ENCODE data around the gene TNFAIP3. TPM values are rescaled to one million over a fixed set of nuclear protein-coding genes. Genes with fewer than 3 reads are reported as not detected.

TNFAIP3 gene
- total RNA-seq, 4 donors from 2014 or later, result 21.0 to 54.3 (median 29.8) TPM

GRCh38 chr6:137824896-137825295 lies 42.2 kb upstream of the TNFAIP3 start:
- DNase-seq (ENCODE audit: extremely low spot score), result no peak
- Histone ChIP-seq H3K27ac (replicated peaks in 1 of 4) (peak overlapping the region; percentile 69 to 75 (median 72)), H3K4me3 (no peak overlapping the region), H3K9me3 (no peaks in the 10 kb centered on the region), H3K27me3 (no peaks in the 10 kb centered on the region), H3K4me1 (peaks cover 13 to 54% (median 49%) of the 10 kb centered on the region in 4 donors), H3K36me3 (no peaks in the 10 kb centered on the region)
- WGBS, result 44% methylated on average over 2 of the region's 2 CpGs
- intact Hi-C loops (cut with DNase I), result loop anchor here (5.0 kb wide), 1 partner anchor 42 kb away; the partner anchor contains the start of gene TNFAIP3
- TF ChIP-seq POLR2AphosphoS5 (IDR thresholded peaks at IDR 0.05) (no peak), CTCF (IDR thresholded peaks at IDR 0.05) (no peak), EP300 (IDR thresholded peaks at IDR 0.05) (no peak), POLR2A (IDR thresholded peaks at IDR 0.05; ENCODE audit: low read depth) (no peak)

GRCh38 chr6:137827411-137827940 lies 39.6 kb upstream of the TNFAIP3 start:
- WGBS, result 97% methylated on average over 5 of the region's 5 CpGs
- Histone ChIP-seq H3K4me1 (peaks cover 5 to 30% (median 26%) of the 10 kb centered on the region in 4 donors), H3K27ac (replicated peaks in 1 of 4) (no peak overlapping the region), H3K36me3 (no peaks in the 10 kb centered on the region), H3K4me3 (no peak overlapping the region), H3K27me3 (no peaks in the 10 kb centered on the region), H3K9me3 (no peaks in the 10 kb centered on the region)
- TF ChIP-seq POLR2A (IDR thresholded peaks at IDR 0.05; ENCODE audit: low read depth), result no peak
- no peak for TF ChIP-seq POLR2AphosphoS5 (IDR thresholded peaks at IDR 0.05)
- TF ChIP-seq CTCF (IDR thresholded peaks at IDR 0.05), result no peak
- no peak for TF ChIP-seq EP300 (IDR thresholded peaks at IDR 0.05)
- intact Hi-C loops (cut with DNase I), result no loop called here
- no peak for DNase-seq (ENCODE audit: extremely low spot score)

- no peak for DNase-seq (ENCODE audit: extremely low spot score)
These were observed 38.9 kb upstream of the TNFAIP3 start for GRCh38 chr6:137827977-137828810.

GRCh38 chr6:137829641-137830083 lies 37.4 kb upstream of the TNFAIP3 start:
- TF ChIP-seq CTCF (IDR thresholded peaks at IDR 0.05) (no peak), EP300 (IDR thresholded peaks at IDR 0.05) (no peak), POLR2A (IDR thresholded peaks at IDR 0.05; ENCODE audit: low read depth) (no peak), POLR2AphosphoS5 (IDR thresholded peaks at IDR 0.05) (no peak)
- intact Hi-C loops (cut with DNase I), result no loop called here
- peaks cover 0 to 8% (median 6%) of the 10 kb centered on the region in 4 donors for H3K4me1 ChIP-seq
- no peak overlapping the region for H3K4me3 ChIP-seq
- no peaks in the 10 kb centered on the region for H3K9me3 ChIP-seq
- H3K27me3 ChIP-seq, result no peaks in the 10 kb centered on the region
- DNase-seq (ENCODE audit: extremely low spot score), result no peak
- H3K27ac ChIP-seq (replicated peaks in 1 of 4), result no peak overlapping the region
- no peaks in the 10 kb centered on the region for H3K36me3 ChIP-seq
- WGBS, result 87% methylated on average over 4 of the region's 4 CpGs

More at GRCh38 chr6:137827977-137828810, 38.9 kb upstream of the TNFAIP3 start:
- Histone ChIP-seq H3K4me1 (peaks cover 5 to 23% (median 21%) of the 10 kb centered on the region in 4 donors), H3K36me3 (no peaks in the 10 kb centered on the region), H3K4me3 (no peak overlapping the region), H3K27me3 (no peaks in the 10 kb centered on the region), H3K27ac (replicated peaks in 1 of 4) (no peak overlapping the region), H3K9me3 (no peaks in the 10 kb centered on the region)
- 96% methylated on average over 4 of the region's 4 CpGs for WGBS
- TF ChIP-seq POLR2AphosphoS5 (IDR thresholded peaks at IDR 0.05) (no peak), EP300 (IDR thresholded peaks at IDR 0.05) (no peak), POLR2A (IDR thresholded peaks at IDR 0.05; ENCODE audit: low read depth) (no peak), CTCF (IDR thresholded peaks at IDR 0.05) (no peak)
- intact Hi-C loops (cut with DNase I), result no loop called here

Measured in esophagus muscularis mucosa (tissue), 4 donors.